Endothelial cell (in vitro differentiated cells): ENCODE results near the gene NCOA3. TPM values are rescaled to one million over a fixed set of nuclear protein-coding genes. Genes with fewer than 3 reads are reported as not detected.

Experiments used
- DNase-seq: peaks from one replicate; pipeline ENCODE4 v3.0.0; 2021; ENCODE audit warnings: low spot score
- H3K27ac Mint-ChIP-seq: one replicate; pipeline ENCODE4 v1.8.0; 2021; ENCODE audit warnings: mixed read lengths, inconsistent platforms; ENCODE audit not compliant: unreplicated experiment
- H3K27me3 Mint-ChIP-seq: one replicate; pipeline ENCODE4 v1.8.0; 2021; ENCODE audit warnings: mild to moderate bottlenecking, moderate library complexity, mixed read lengths, inconsistent platforms; ENCODE audit not compliant: unreplicated experiment
- H3K36me3 Mint-ChIP-seq: one replicate; pipeline ENCODE4 v1.8.0; 2021; ENCODE audit warnings: mild to moderate bottlenecking, low read depth, mixed read lengths, inconsistent platforms; ENCODE audit not compliant: unreplicated experiment
- H3K4me1 Mint-ChIP-seq: one replicate; pipeline ENCODE4 v1.8.0; 2021; ENCODE audit warnings: mild to moderate bottlenecking, mixed read lengths, inconsistent platforms; ENCODE audit not compliant: unreplicated experiment
- H3K4me3 Mint-ChIP-seq: one replicate; pipeline ENCODE4 v1.8.0; 2021; ENCODE audit warnings: mild to moderate bottlenecking, mixed read lengths, inconsistent platforms; ENCODE audit not compliant: unreplicated experiment
- H3K9me3 Mint-ChIP-seq: one replicate; pipeline ENCODE4 v1.8.0; 2021; ENCODE audit warnings: mixed read lengths, inconsistent platforms; ENCODE audit not compliant: unreplicated experiment
- CTCF ChIP-seq: fragments of 200-600 bp; sonication (generic); IDR thresholded peaks from one replicate; pipeline ENCODE4 v1.5.0; 2021; ENCODE audit warnings: antibody characterized with exemption; ENCODE audit not compliant: unreplicated experiment
- total RNA-seq: library from RNA; stranded (reverse); fragmentation: NEBNext Ultra II Directional; extraction: Animal tissue kit (Norgen Biotek cat#: 25700); gene quantifications from one replicate; pipeline ENCODE4 v1.2.1, GENCODE V29; 2021; ENCODE audit not compliant: unreplicated experiment

The NCOA3 gene
- total RNA-seq, 1 donor from 2014 or later = 54.8 TPM

DNA sequence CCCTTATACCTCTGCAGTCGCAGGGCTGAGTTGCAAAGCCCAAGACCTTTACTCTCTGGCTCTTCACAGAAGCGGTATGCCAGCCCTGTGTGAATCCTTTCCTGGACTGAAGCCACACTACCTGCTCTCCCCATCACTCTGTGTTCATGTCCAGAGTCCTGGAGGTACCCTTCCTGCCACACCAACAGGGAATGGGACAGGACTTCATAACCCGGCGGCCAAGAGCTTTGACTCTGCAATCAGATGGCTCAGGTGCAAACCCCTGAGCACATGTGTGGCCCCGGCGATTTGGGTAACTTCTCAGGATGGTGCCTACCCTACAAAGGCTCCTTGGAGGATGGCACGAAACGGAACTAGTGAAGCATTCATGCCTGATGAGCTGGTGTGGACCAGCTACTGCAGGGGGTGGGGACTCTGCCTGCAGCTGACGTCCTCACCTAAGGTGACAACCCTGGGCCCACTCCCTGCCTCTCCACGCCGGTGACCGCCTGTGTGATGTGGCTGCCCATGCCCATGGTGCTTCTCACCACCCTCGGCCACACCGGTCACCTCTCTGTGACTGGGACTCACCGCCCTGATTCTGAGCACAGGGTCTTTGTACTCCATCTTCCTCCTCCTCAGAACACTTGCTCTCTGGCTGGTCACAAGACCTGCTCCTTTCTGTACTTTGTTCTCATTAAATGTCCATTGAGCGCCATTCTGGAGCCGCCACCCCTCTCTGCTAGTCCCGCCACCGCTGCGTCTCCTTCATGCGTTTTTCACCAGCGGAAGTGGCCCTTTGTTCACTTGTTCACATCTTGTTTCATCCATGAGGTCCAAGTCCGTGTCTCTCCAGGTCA, 166.8 kb downstream of the NCOA3 start:
- Mint-ChIP-seq H3K36me3 (peaks cover 26% of the 10 kb centered on the region), H3K27ac (peak overlapping the region; percentile 18), H3K4me1 (peaks cover 13% of the 10 kb centered on the region), H3K27me3 (peaks cover 25% of the 10 kb centered on the region), H3K4me3 (peak overlapping the region; percentile 65), H3K9me3 (no peaks in the 10 kb centered on the region)
- no peak for DNase-seq
- TF ChIP-seq CTCF = no peak

DNA sequence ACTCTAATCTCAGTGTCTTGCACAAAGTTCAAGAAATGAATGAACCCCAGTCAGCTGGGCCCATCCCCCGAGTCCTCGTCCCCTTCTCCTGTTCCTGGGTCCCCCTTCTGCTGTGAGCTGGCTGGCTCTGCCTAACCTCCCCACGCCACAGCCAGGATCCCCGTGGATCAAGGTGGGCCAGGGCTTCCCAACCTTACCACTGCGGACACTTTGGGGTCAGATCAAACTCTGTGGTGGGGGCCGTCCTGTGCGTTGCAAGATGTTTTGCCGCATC, 167.4 kb downstream of the NCOA3 start:
- no peak for DNase-seq
- H3K4me3 Mint-ChIP-seq = peak overlapping the region; percentile 65

DNA sequence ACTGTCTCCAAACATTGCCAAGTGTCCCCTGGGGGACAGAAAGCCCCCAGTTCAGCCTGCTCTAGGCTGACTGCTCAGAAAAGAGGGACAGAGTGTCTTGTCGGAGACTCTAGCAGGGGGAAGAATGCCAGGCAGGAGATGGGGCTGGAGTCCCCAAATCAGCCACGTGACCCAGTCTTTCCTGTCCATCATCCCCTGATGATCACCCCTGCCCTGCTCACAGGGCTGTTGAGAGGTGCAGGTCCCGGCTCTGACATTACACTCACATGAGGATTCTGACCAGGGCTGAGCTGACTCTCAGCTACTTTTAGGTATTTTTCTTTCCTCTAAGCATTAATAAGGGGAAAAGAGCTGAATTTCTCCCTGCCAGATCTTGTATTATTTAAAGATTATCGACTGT, 167.8 kb downstream of the NCOA3 start:
- Mint-ChIP-seq H3K4me1 (peaks cover 13% of the 10 kb centered on the region), H3K4me3 (no peak overlapping the region), H3K27me3 (peaks cover 24% of the 10 kb centered on the region), H3K9me3 (no peaks in the 10 kb centered on the region), H3K27ac (no peak overlapping the region), H3K36me3 (peaks cover 25% of the 10 kb centered on the region)
- no peak for TF ChIP-seq CTCF
- DNase-seq = no peak

More for the DNA sequence above, 167.4 kb downstream of the NCOA3 start:
- no peak for TF ChIP-seq CTCF
- no peak overlapping the region for H3K27ac Mint-ChIP-seq
- H3K4me1 Mint-ChIP-seq = peaks cover 13% of the 10 kb centered on the region
- H3K9me3 Mint-ChIP-seq = no peaks in the 10 kb centered on the region
- peaks cover 26% of the 10 kb centered on the region for H3K36me3 Mint-ChIP-seq
- peaks cover 24% of the 10 kb centered on the region for H3K27me3 Mint-ChIP-seq

GRCh38 chr20:47669927-47670890, 168.5 kb downstream of the NCOA3 start:
- Mint-ChIP-seq H3K4me1 (peaks cover 9% of the 10 kb centered on the region), H3K27ac (no peak overlapping the region), H3K36me3 (peaks cover 20% of the 10 kb centered on the region), H3K27me3 (peaks cover 24% of the 10 kb centered on the region), H3K9me3 (no peaks in the 10 kb centered on the region), H3K4me3 (peak overlapping the region; percentile 78)
- no peak for DNase-seq
- TF ChIP-seq CTCF = no peak
